ENCODE data around the gene GLCE. TPM values are rescaled to one million over a fixed set of nuclear protein-coding genes. Genes with fewer than 3 reads are reported as not detected.

GLCE gene
- total and polyA plus RNA-seq, 10 of the 15 experiments (the other 5 are each of a cell fraction or from before 2014, with no cell fraction given), result 2.1 to 11.9 (median 2.9) TPM

GRCh38 chr15:69296606-69297005 lies 136.2 kb downstream of the GLCE start:
- BruUV-seq (replicated peaks), result no TSS peak
- H3K4me2 ChIP-seq (ENCODE audit: control insufficient read depth, insufficient read depth), result no peak overlapping the region
- in situ Hi-C loops (cut with MboI) (no loop called here), intact Hi-C loops (cut with micrococcal nuclease; ENCODE audit: unreplicated experiment) (no loop called here)
- H3K4me1 ChIP-seq (ENCODE audit: control insufficient read depth, insufficient read depth, low read length), result no peaks in the 10 kb centered on the region
- no peaks in the 10 kb centered on the region for H3K36me3 ChIP-seq (ENCODE audit: control insufficient read depth in 2 of 2, insufficient read depth in 2 of 2, low read length in 1 of 2)
- DNase-seq (ENCODE audit: low read depth, low spot score), result no peak
- ChIA-PET RAD21 (ENCODE audit: unreplicated experiment) (no interaction called here), POLR2A (no interaction called here), SMC1A (ENCODE audit: uncharacterized antibody, unreplicated experiment) (no interaction called here), CTCF (no interaction called here)
- no peaks in the 10 kb centered on the region for H3K9me3 ChIP-seq (replicated peaks; ENCODE audit: control insufficient read depth, insufficient read depth, low read length)
- 27% methylated on average over 6 of the region's 6 CpGs for WGBS (ENCODE audit: insufficient coverage, insufficient replicate concordance, low lambda C conversion rate, missing lambda C conversion rate)
- no peak for ATAC-seq
- H3K27ac ChIP-seq (ENCODE audit: control insufficient read depth, insufficient read depth), result no peak overlapping the region
- no peaks in the 10 kb centered on the region for H3K79me2 ChIP-seq (ENCODE audit: control insufficient read depth, insufficient read depth, low read length)
- peaks cover 5 to 11% of the 10 kb centered on the region in 2 experiments for H3K27me3 ChIP-seq (replicated peaks in 1 of 2; ENCODE audit: control insufficient read depth in 2 of 2, insufficient read depth in 2 of 2, low read length in 1 of 2)
- H2AFZ ChIP-seq (ENCODE audit: control insufficient read depth, low read depth, low read length), result no peak overlapping the region
- FAIRE-seq, result no peak
- H3K9ac ChIP-seq (ENCODE audit: control insufficient read depth, insufficient read depth, low read length), result no peak overlapping the region
- no peak overlapping the region for H3K4me3 ChIP-seq
- no peaks in the 10 kb centered on the region for H4K20me1 ChIP-seq (ENCODE audit: control insufficient read depth, insufficient read depth)
- no peak for TF ChIP-seq MTA3 (IDR thresholded peaks at IDR 0.05; ENCODE audit: borderline replicate concordance, low read length)
- TF ChIP-seq MXI1 (IDR thresholded peaks at IDR 0.05; ENCODE audit: low read depth, low read length), result no peak
- no peak for TF ChIP-seq HDAC2 (IDR thresholded peaks at IDR 0.05)
- TF ChIP-seq CREM (IDR thresholded peaks at IDR 0.05; ENCODE audit: low read depth), result no peak
- no peak for TF ChIP-seq SPI1 (IDR thresholded peaks at IDR 0.05; ENCODE audit: borderline replicate concordance, insufficient read depth, low read depth, low read length)
- no peak for TF ChIP-seq ZNF207 (IDR thresholded peaks at IDR 0.05; ENCODE audit: borderline replicate concordance)
- no peak for TF ChIP-seq E2F4 (IDR thresholded peaks at IDR 0.05; ENCODE audit: low read depth, low read length)
- no peak for TF ChIP-seq IRF4 (IDR thresholded peaks at IDR 0.05; ENCODE audit: low read depth, low read length)
- TF ChIP-seq CTCF (IDR thresholded peaks at IDR 0.05 in 2 of 3, conservative IDR thresholded peaks at IDR 0.05 in 1 of 3; ENCODE audit: control insufficient read depth in 2 of 3, extremely low read depth in 1 of 3, insufficient read depth in 1 of 3, low read depth in 3 of 3, low read length in 3 of 3), result no peak
- no peak for TF ChIP-seq ZBTB11 (CRISPR knock-in tag; IDR thresholded peaks at IDR 0.05)
- TF ChIP-seq MLLT1 (IDR thresholded peaks at IDR 0.05), result no peak
- no peak for TF ChIP-seq CBFB (IDR thresholded peaks at IDR 0.05; ENCODE audit: low read depth)
- TF ChIP-seq EZH2 (IDR thresholded peaks at IDR 0.05; ENCODE audit: borderline replicate concordance, control insufficient read depth, low read depth, low read length), result no peak
- no peak for TF ChIP-seq CHD1 (IDR thresholded peaks at IDR 0.05; ENCODE audit: low read depth, low read length)
- TF ChIP-seq ZNF274 (IDR thresholded peaks at IDR 0.05; ENCODE audit: insufficient read depth, insufficient read length), result no peak
- no peak for TF ChIP-seq POLR2AphosphoS2 (IDR thresholded peaks at IDR 0.05; ENCODE audit: low read depth, low read length)
- TF ChIP-seq ZNF24 (IDR thresholded peaks at IDR 0.05), result no peak

All from GM12878 (cell line).